Measurements from ENCODE around the gene BRD3.
"Not testable (repeated sequence)": the region's sequence is repeated elsewhere in the genome, so short reads cannot be mapped to it uniquely, and the experiment has no call there.

BRD3 gene

DNA sequence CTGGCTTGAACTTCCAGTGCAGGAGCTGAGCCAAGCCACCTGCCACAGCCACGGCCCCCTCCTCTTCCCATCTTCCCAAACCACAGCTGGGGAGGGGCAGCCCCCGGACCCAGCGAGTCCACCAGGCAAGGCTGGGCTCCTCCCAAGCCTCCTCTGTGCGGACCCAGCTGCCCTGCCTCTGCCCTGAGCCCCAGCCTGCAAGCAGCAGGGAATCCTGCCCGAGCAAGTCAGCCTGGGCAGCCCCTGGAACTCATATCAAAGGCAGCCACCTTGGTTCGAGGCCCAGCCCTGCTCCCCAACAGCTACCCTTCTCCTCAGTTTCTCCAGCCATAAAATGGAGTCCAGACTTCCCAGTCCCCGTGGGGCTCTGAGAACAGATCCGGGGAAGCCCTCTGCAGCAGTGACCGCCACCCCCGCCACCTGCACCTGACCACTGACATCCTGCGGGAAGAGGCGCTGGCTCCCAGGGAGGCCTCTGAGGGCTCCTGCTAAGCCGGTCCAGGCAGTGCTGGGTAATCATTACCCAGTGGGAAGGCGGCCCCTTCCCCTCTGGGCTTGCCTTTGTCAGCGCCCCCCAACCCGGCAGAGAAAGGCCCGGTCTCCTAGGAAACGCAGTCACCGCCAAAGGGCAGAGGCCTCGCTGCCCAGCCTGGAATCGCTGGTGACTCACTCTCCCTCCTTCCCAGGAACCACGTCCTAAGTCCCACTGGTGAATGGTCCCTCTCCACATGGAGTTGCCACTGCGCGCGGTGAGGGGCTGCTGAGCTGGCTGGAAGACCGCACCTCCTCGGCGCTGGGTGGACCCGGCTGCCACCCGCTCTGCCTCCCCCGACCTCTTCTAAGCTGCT lies 77.2 kb downstream of the BRD3 start:
- peak; percentile 24 for DNase-seq

DNA sequence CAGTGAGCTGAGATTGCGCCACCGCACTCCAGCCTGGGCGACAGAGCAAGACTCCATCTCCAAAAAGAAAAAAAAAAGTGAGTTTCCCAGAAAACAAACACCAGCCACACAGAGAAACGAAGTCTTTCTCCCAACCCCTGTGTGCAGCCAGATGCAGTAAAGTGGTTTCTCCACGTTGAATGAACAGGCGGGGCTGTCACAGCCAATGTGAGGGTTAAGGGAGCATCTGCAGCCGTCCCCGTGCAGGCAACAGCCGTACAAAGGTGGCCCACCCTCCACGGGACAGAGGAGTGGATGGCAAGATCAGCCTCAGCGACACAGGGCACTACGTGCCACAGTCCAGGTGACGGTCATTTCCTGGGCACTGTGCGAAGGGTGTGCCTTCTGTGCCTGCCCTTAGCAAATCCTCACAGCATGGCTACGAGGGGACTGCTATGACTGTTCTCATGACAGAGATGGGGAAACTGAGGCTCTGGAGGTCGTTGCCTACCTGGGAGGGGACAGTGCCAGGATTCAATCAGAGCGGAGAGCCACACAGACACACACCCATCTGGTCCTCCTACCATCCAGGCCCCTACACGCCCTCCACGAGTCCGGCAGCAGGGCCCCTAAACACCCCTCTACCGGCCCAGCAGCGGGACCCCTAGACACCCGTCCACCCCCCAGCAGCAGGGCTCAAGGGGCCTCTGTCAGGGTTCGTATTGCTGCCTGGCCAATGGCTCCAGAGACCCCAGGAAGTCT lies 78.0 kb downstream of the BRD3 start:
- DNase-seq = peak; percentile 11

DNA sequence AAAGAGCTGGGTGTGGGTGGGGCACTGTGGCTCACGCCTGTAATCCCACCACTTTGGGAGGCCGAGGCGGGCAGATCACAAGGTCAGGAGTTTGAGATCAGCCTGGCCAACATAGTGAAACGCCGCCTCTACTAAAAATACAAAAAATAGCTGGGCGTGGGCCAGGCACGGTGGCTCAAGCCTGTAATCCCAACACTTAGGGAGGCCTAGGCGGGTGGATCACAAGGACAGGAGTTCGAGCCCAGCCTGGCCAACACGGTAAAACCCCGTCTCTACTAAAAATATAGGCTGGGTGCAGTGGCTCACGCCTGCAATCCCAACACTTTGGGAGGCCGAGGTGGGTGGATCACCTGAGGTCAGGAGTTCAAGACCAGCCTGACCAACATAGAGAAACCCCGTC lies 79.1 kb downstream of the BRD3 start:
- not testable (repeated sequence) for DNase-seq

DNA sequence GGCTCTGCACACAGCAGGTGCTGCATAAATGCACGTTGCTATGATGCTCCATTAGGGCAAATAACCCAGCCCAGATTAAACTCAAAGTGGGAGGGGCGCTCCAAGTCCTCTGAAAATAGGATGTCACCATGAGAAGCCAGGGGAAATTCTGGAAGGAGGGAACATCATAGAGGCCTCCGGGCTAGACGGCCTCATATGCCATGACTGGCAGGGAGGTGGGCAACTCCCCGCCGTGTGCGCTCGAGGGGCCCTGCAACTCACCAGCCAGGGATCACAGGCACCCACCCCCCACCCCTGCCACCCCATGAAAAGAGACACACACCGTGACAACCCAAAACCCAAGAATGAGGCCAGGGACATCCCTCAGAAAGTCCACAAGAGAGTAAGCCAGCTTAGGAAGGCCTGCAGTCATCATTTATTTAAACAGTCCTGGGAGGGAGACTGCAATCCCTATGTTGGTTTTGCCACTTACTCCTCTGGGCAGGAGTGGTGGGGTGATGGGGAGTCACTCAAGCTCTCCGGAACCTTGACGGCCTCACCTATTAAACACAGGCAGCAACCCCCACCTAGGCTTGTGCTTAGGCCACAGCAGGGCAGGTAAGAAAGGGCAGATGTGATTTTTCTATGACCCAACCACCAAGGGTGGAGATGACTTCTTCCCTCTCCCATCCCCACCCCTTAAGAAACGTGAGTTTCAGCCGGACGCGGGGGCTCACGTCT lies 79.7 kb downstream of the BRD3 start:
- no peak for DNase-seq

DNA sequence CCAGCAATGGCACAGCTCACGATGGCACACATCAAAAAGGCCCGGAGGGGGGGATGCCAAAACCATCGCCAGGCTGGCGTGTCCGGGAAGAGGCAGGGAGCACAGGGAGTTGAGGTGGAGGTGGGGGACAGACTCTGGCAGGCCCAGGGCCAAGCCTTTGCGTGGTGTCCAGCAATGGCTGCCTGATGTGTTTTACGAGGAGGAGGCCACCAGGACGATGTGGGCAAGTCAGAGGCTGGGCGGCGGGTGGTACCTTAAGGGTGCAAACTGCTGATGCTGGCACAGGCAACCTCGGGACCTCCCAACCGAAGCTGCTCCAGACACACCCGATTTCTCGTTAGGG lies 80.4 kb downstream of the BRD3 start:
- no peak for DNase-seq

DNA sequence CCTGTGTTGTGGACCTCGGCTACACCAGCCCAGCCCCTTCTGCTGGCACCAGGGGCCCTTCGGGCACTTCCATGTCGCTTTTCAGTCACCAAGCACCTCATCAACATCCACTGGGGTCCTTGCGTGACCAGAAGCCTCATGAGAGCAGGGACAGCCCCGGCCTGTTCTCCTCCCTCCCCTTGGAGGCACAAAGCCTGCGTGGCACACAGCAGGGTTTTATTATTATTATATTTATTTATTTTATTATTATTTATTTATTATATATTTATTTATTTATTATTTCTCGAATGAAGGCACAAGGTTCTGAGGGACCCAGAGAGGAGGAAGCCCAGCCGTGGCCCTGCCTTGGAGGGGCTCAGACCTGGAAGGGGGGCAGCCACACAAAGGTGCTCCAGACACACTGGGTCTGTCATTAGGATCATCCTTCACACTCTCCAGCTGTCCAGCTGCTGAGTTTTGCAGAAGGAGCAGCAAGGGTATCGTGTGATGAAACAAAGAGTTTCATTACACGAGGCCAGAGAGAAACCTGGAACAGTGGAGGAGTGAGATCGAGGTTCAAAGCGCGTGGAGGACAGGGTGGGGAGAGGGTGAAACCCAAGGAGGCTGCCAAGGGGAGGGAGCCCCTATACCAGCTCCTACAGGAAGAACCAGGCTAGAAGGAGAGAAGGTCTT lies 80.9 kb downstream of the BRD3 start:
- no peak for DNase-seq

DNA sequence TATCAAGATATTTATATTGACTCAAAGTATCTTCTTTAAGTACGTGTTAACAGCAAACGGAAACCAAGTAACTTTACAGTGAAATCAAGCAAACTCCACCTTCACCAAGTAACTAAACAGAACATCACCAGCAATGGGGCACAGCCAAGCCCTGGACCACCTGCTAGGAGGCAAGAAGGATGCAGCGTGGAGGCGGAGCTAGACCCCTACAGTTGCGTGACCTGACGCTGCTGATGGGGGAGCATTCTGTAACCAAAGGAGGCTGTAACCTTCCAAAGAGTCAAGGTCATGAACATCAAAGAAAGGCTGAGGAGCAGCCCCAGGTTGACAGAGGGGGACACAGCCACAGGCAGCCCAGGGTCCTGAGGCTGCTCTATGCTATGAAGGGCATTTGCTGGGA lies 81.8 kb downstream of the BRD3 start:
- DNase-seq = no peak

DNA sequence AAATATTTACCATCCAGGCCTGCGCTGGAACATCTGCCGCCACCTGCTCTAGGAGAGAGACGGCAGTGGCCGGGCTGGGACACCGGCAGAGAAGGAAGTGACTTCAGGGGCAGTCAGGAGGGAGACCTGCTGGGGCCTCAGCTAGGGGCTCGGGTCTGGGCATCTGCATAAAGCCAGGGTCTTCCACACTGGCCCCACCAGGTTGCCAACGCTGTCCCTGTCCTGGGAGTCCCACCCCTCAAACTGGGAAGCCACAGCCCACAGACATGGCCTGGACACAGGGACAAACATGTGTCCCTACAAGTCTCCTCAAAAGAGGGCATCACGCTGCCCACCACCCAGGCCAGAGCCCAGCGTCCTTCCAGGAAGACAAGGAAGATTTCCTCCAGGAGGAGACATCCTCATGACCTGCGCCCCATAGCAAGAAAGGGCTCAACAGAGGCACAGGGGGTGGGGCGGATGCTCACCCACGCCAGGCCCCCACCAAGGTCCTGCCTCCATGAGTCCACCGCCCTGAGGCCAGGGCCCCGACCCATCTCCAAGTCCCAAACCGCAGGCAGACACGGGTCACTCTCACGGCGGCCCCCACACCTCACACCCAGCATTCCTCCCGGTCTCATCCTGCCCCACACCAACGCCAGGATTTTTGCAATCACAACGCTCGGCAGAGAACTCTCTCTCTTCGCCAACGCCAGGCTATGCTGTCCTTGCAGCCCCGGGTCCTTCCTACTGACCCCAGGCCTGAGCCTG lies 84.7 kb downstream of the BRD3 start:
- no peak for DNase-seq

DNA sequence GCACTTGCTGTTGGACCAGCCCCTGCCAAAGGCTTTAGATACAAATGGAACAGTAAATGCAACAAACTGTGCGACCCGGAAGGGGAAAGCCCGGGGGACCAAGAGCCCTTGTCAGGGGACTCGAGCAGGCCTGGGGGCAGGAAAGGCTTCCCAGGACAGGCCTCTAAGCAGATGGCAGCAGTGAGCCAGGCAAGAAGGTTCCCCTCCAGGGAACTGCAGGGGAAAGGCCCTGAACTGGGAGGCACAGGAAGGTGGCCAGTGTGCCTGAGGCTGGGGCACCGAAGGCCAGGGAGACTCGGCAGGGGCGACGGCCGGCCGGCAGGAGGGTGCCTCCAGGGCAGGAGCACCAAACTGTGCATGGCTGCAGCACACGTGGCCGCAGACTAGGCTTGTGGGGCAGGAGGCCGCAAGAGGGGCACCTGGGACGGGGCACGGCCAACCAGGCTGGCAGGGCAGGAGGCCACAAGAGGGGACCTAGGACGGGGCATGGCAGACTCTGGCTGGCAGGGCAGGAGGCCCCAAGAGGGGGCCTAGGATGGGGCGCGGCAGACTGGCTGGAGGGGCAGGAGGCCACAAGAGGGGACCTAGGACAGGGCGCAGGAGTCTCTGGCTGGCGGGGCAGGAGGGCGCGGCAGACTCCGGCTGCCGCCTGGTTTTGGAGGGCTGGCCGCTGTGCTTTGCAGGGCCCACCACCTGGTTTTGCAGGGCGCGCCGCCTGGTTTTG lies 85.7 kb downstream of the BRD3 start:
- no peak for DNase-seq

DNA sequence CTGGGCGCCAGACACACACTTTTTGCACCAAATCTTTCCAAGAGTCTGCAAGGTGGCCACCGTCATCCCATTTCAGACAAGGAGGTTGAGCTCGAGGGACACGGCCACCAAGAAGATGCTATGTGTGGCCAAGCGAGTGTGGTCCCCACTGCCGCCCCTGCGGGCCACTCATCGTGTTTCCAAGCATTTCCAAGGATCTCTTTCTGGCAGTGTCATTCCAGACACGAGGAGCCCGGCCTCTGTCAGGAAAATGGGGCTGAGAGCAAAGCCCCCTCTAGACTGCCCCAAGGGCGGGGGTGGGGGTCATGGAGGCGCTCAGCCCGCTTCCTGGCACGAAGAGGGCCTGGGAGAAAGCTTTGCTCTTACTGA lies 86.3 kb downstream of the BRD3 start:
- no peak for DNase-seq

DNA sequence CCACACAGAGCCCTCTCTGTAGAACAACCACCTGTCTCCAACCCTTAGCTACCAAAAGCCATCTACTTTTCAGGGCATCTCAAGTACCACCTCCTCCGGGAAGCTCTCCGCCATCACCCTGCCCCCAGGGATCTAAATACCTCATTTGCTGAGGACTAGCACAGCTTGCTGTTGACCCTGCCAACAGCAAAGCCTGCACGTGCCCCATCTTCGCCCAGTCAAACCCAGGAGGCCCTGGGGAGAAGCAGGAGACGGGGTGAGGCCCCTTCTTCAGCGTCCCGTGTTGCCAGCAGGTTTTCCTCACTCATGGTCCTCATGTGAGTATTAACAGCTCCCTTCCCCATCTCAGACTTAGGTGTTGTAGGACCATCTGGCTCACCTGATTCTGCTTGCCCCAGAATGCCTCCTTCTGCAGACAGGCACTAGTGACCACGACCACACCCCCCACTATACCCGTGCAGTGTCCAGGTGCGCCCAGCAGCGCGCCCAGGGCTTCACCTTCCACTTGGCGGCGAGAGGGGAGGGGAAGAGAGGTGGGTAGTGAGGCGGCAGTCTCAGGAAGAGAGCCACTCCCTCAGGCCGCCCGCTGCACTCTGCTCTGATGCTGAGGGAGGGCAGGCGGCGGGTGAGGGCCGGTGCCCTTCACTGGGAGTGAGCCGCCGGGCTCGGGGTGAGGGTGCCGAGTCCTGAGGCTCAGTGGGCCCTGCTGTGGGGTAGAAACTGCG lies 86.8 kb downstream of the BRD3 start:
- no peak for DNase-seq

Measured in DMS79 treated with DMSO at 0.1 percent for 48 hours (cell line).